HCT116 (cell line): ENCODE data around the gene PKIB. TPM values are rescaled to one million over a fixed set of nuclear protein-coding genes. Genes with fewer than 3 reads are reported as not detected.

Experiments used
- ATAC-seq: fragments of 200-7000 bp; cut with Tn5 transposase; 2 replicates; pipeline ENCODE4 v1.9.1; 2020; ENCODE audit warnings: mild to moderate bottlenecking, moderate library complexity
- BruUV-seq: library from RNA; stranded (reverse); fragments of 400-500 nt; replicated peaks from 2 replicates; lab custom pipeline; 2021; lab: Mats Ljungman, UMichigan
- CTCF ChIA-PET: fragments of 300-600 bp; sonication (Branson Sonifier 250); formaldehyde crosslinking; loops from one replicate; lab custom pipeline; 2021; ENCODE audit warnings: antibody characterized with exemption; lab: Charles Lee
- POLR2A ChIA-PET: fragments of 300-600, 350-600 bp; sonication (Branson Sonifier 250); formaldehyde crosslinking; loops from one replicate; lab custom pipeline; 2021; ENCODE audit warnings: antibody characterized with exemption; lab: Charles Lee
- RAD21 ChIA-PET, 2 experiments: fragments of 300-600 bp; sonication (Branson Sonifier 250); formaldehyde crosslinking; loops; one replicate each; lab custom pipeline; 2023; ENCODE audit warnings: low total read pairs in 2 of 2; ENCODE audit not compliant: uncharacterized antibody in 2 of 2, unreplicated experiment in 2 of 2, low non-redundant PET in 1 of 2; lab: Charles Lee
- DNase-seq: peaks from one replicate; pipeline ENCODE4 v3.0.0-alpha.2; 2010; ENCODE audit warnings: low read depth, low spot score
- H2AFZ ChIP-seq: fragments of 200-600 bp; shearing (Covaris generic), sonication (generic); 2 replicates; pipeline ENCODE4 v1.6.1; 2017; ENCODE audit warnings: low read depth, mixed run types, mixed read lengths, antibody characterized with exemption, low read length; ENCODE audit not compliant: poor library complexity, severe bottlenecking
- H3K27ac ChIP-seq: 2 replicates; pipeline ENCODE4 v1.5.1; 2012; ENCODE audit warnings: low read depth, low read length
- H3K27me3 ChIP-seq: fragments of 200-600 bp; sonication (generic); 2 replicates; pipeline ENCODE4 v1.6.1; 2016; ENCODE audit warnings: mixed run types, low read length, mixed read lengths; ENCODE audit not compliant: insufficient read depth
- H3K36me3 ChIP-seq, 2 experiments: fragments of 200-500 bp in 1 of 2; fragments of 200-600 bp in 1 of 2; sonication (Bioruptor generic) in 1 of 2; sonication (generic) in 1 of 2; 2 replicates each; pipeline versions ENCODE4 v1.5.1 to v1.6.1; 2014 to 2016; ENCODE audit warnings: low read length in 2 of 2, inconsistent platforms in 1 of 2, mixed read lengths in 1 of 2, mixed run types in 1 of 2; ENCODE audit not compliant: insufficient read depth in 2 of 2, control insufficient read depth in 1 of 2
- H3K4me1 ChIP-seq, 2 experiments: fragments of 200-600 bp in 1 of 2; sonication (generic) in 1 of 2; 2 replicates each; pipeline versions ENCODE4 v1.5.1 to v1.6.1; 2012 to 2017; ENCODE audit warnings: low read length in 2 of 2, inconsistent platforms in 1 of 2, mild to moderate bottlenecking in 1 of 2, mixed read lengths in 1 of 2, mixed run types in 1 of 2, moderate library complexity in 1 of 2; ENCODE audit not compliant: insufficient read depth in 2 of 2, control insufficient read depth in 1 of 2
- H3K4me2 ChIP-seq: fragments of 200-600 bp; sonication (generic); 2 replicates; pipeline ENCODE4 v1.6.1; 2017; ENCODE audit warnings: mixed run types, low read length, mixed read lengths
- H3K4me3 ChIP-seq, 2 experiments: fragments of 200-600 bp in 1 of 2; sonication (generic) in 1 of 2; replicated peaks in 1 of 2; 2 replicates each; pipeline ENCODE4 v1.5.1; 2011 to 2016; ENCODE audit warnings: low read length in 2 of 2, control low read depth in 1 of 2, low read depth in 1 of 2, mild to moderate bottlenecking in 1 of 2, mixed read lengths in 1 of 2, mixed run types in 1 of 2
- H3K79me2 ChIP-seq: fragments of 200-600 bp; sonication (generic); 2 replicates; pipeline ENCODE4 v1.6.1; 2017; ENCODE audit warnings: mild to moderate bottlenecking, mixed run types, low read length, moderate library complexity, mixed read lengths; ENCODE audit not compliant: insufficient read depth
- H3K9ac ChIP-seq: fragments of 200-600 bp; sonication (generic); 2 replicates; pipeline ENCODE4 v1.6.1; 2016; ENCODE audit warnings: low read length, mixed read lengths
- H3K9me2 ChIP-seq: fragments of 200-600 bp; sonication (generic), shearing (Covaris generic); 2 replicates; pipeline ENCODE4 v1.6.1; 2017; ENCODE audit warnings: mixed run types, mild to moderate bottlenecking, moderate library complexity; ENCODE audit not compliant: insufficient read depth
- H3K9me3 ChIP-seq, 2 experiments: fragments of 200-500 bp in 1 of 2; fragments of 200-600 bp in 1 of 2; sonication (Bioruptor generic) in 1 of 2; sonication (generic) in 1 of 2; 2 replicates each; pipeline ENCODE4 v1.6.1; 2014 to 2017; ENCODE audit warnings: low read length in 2 of 2, mixed read lengths in 2 of 2, inconsistent platforms in 1 of 2, low read depth in 1 of 2, mild to moderate bottlenecking in 1 of 2, mixed run types in 1 of 2, moderate library complexity in 1 of 2; ENCODE audit not compliant: control insufficient read depth in 1 of 2, insufficient read depth in 1 of 2
- H4K20me1 ChIP-seq: fragments of 200-600 bp; sonication (generic), shearing (Covaris generic); 2 replicates; pipeline ENCODE4 v1.6.1; 2017; ENCODE audit warnings: mixed run types, mild to moderate bottlenecking, moderate library complexity; ENCODE audit not compliant: insufficient read depth
- ATF3 ChIP-seq: IDR thresholded peaks from 2 replicates; pipeline ENCODE4 v1.6.1; 2012
- CEBPB ChIP-seq: IDR thresholded peaks from 2 replicates; pipeline ENCODE4 v1.6.1; 2012; ENCODE audit warnings: low read depth
- EGR1 ChIP-seq: IDR thresholded peaks from 2 replicates; pipeline ENCODE4 v1.6.1; 2012; ENCODE audit warnings: low read depth
- EZH2 ChIP-seq: fragments of 200-600 bp; sonication (generic); IDR thresholded peaks from 2 replicates; pipeline ENCODE4 v1.6.1; 2017; ENCODE audit warnings: antibody characterized with exemption, mixed run types
- FOSL1 ChIP-seq: IDR thresholded peaks from 2 replicates; pipeline ENCODE4 v1.6.1; 2012; ENCODE audit warnings: low read depth
- JUND ChIP-seq: IDR thresholded peaks from 2 replicates; pipeline ENCODE4 v1.6.1; 2012
- POLR2A ChIP-seq: IDR thresholded peaks from 2 replicates; pipeline ENCODE4 v1.7.0; 2011; ENCODE audit warnings: borderline replicate concordance; ENCODE audit not compliant: insufficient read depth, insufficient read length; ENCODE audit errors: extremely low read depth
- SRF ChIP-seq: IDR thresholded peaks from 2 replicates; pipeline ENCODE4 v1.6.1; 2012; ENCODE audit warnings: low read depth
- TCF7L2 ChIP-seq: IDR thresholded peaks from 2 replicates; pipeline ENCODE4 v1.7.0; 2011; ENCODE audit warnings: borderline replicate concordance, inconsistent platforms; ENCODE audit not compliant: insufficient read depth, insufficient read length; ENCODE audit errors: extremely low read depth
- ZFX ChIP-seq: fragments of 450-650 bp; IDR thresholded peaks from 2 replicates; pipeline ENCODE4 v1.6.1; 2017
- intact Hi-C: fragments of 100-400 bp; cut with micrococcal nuclease; formaldehyde crosslinking; loops from 2 replicates; pipeline ENCODE4 v1.10.0; 2022
- total RNA-seq: library from RNA; stranded (reverse); gene quantifications from one replicate; pipeline ENCODE4 v1.2.1, GENCODE V29; 2021; ENCODE audit not compliant: unreplicated experiment
- TF ChIP-seq, protein P1 (sequence below): IDR thresholded peaks from 2 replicates; pipeline ENCODE4 v1.6.1; 2012; ENCODE audit warnings: low read depth
- TF ChIP-seq, protein P2 (sequence below): IDR thresholded peaks from 2 replicates; pipeline ENCODE4 v1.6.1; 2012

The PKIB gene
- total RNA-seq, 1 experiment from 2014 or later, result 24.0 TPM

DNA sequence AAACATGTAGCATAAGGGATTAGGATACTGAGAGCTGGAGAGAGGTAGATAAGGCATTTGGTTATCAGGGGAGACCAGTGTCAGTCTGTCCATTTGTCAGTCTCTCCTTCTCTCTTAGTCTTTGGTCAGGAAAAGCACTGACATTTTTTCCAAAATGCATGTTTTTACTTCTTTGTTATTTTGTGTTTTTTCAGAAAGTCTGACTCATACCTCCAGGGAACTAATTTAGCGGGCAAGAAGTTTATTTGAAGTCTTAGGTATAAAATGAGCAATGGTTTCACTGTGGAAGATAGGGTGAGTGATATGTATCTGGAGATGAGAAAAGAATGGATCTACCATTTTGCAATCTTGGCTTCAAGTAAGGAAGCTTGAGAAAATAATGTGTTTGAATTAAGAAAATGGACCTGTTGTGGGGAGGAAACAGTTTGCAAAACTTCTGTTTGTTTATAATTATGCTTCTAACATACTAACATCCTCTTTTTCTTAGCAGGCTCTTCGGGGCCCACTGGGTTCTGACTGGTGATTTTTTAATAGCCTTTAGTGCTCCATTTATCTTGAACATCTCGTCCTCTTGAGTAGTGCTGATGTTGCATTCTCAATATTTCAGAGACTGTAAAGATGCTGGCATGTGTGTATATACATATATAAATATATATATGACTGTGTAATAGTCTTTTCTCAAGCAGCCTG lies 102.4 kb downstream of the PKIB start:
- Histone ChIP-seq H3K27ac (no peak overlapping the region; the same call in 1 of the 2 replicates), H3K4me3 (no peak overlapping the region), H3K4me1 (peaks cover 12 to 18% of the 10 kb centered on the region in 2 experiments; a peak in 2 of 4 replicates), H2AFZ (no peak overlapping the region)
- TF ChIP-seq FOSL1 (0 out of 2 replicates have a peak, but pooled peaks have one; percentile 19), POLR2A (no peak), ATF3 (no peak), EZH2 (no peak), CEBPB (no peak), TCF7L2 (no peak), ZFX (no peak), SRF (no peak), EGR1 (no peak), JUND (peak; percentile 23; the same call in 1 of the 2 replicates)
- TF ChIP-seq, protein P1, sequence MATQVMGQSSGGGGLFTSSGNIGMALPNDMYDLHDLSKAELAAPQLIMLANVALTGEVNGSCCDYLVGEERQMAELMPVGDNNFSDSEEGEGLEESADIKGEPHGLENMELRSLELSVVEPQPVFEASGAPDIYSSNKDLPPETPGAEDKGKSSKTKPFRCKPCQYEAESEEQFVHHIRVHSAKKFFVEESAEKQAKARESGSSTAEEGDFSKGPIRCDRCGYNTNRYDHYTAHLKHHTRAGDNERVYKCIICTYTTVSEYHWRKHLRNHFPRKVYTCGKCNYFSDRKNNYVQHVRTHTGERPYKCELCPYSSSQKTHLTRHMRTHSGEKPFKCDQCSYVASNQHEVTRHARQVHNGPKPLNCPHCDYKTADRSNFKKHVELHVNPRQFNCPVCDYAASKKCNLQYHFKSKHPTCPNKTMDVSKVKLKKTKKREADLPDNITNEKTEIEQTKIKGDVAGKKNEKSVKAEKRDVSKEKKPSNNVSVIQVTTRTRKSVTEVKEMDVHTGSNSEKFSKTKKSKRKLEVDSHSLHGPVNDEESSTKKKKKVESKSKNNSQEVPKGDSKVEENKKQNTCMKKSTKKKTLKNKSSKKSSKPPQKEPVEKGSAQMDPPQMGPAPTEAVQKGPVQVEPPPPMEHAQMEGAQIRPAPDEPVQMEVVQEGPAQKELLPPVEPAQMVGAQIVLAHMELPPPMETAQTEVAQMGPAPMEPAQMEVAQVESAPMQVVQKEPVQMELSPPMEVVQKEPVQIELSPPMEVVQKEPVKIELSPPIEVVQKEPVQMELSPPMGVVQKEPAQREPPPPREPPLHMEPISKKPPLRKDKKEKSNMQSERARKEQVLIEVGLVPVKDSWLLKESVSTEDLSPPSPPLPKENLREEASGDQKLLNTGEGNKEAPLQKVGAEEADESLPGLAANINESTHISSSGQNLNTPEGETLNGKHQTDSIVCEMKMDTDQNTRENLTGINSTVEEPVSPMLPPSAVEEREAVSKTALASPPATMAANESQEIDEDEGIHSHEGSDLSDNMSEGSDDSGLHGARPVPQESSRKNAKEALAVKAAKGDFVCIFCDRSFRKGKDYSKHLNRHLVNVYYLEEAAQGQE, result no peak
- TF ChIP-seq, protein P2, sequence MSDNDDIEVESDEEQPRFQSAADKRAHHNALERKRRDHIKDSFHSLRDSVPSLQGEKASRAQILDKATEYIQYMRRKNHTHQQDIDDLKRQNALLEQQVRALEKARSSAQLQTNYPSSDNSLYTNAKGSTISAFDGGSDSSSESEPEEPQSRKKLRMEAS, result no peak
- TF ChIP-seq, all 23 proteins: peak for 2
- RAD21 ChIA-PET, result no interaction called here
- CTCF ChIA-PET, result interaction anchor here (1.7 to 2.2 kb wide), 2 partner anchors 14 to 221 kb away, joined by 3 to 5 read pairs; no protein-coding TSS in a partner anchor
- ATAC-seq (no peak), DNase-seq (no peak)
- Histone ChIP-seq H3K36me3 (no peaks in the 10 kb centered on the region), H4K20me1 (no peaks in the 10 kb centered on the region), H3K9me3 (no peaks in the 10 kb centered on the region), H3K79me2 (no peaks in the 10 kb centered on the region), H3K27me3 (no peaks in the 10 kb centered on the region), H3K4me2 (peak overlapping the region; percentile 28), H3K9me2 (no peaks in the 10 kb centered on the region), H3K9ac (no peak overlapping the region)
- intact Hi-C loops, result no loop called here
- POLR2A ChIA-PET, result interaction anchor here (1.0 to 1.9 kb wide), 3 partner anchors 12 to 102 kb away, joined by 3 to 6 read pairs (median 3); partner anchors contain the start of gene PKIB
- BruUV-seq, result no TSS peak
